Activated gamma-delta T cell treated with anti-CD3 and anti-CD28 coated beads, Interleukin-2, amount 50 U/mL, for 16 hours (primary cell): ENCODE measurements around the gene FKTN.
"Not testable (repeated sequence)": the region's sequence is repeated elsewhere in the genome, so short reads cannot be mapped to it uniquely, and the experiment has no call there.

Experiments used
- DNase-seq: peaks from one replicate; pipeline ENCODE4 v3.0.0-alpha.2; 2020; ENCODE audit warnings: low read depth

FKTN gene

DNA sequence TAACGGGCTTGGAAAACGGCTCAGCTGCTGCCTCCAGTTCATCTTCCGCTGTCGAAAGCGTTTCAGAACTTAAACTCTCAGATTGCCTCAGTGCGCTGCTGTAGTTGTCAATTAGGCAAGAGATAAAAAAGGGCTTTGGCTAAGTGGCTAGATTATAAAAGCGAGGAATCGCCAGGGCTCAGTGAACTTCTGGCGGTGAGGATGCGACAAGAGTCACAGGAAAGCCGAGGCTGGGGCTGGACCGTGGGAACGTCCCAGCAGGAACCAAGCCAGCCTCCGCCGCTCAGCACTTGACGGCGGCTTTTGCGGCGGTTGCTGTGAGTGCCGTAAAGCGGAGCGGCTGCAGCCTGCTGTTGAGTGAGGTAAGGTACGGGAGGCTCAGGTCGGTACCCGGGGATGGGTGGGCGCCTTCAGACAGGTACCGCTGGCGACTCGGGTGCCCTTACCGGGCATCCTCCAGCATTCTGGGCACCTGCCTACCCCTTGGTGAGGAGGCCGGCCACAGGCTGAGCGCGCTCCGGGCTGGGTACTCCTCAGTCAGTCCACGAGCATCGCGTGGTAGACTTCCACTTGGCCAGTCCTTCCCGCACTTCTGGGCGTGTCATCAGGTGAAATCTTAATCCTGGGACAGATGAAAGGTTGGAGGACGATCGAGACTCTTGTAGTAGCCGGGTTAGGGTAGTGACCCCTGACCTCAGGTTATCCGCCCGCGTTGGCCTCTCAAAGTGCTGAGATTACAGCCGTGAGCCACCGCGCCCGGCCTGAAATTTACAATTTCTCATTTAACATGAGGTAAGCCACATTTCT lies at the start of gene FKTN:
FKTN (plus strand) TSS at position 328 of the 807 bp plus-strand sequence. CDS start 16,902 bp downstream, outside the sequence.
- DNase-seq: peak; percentile 61

DNA sequence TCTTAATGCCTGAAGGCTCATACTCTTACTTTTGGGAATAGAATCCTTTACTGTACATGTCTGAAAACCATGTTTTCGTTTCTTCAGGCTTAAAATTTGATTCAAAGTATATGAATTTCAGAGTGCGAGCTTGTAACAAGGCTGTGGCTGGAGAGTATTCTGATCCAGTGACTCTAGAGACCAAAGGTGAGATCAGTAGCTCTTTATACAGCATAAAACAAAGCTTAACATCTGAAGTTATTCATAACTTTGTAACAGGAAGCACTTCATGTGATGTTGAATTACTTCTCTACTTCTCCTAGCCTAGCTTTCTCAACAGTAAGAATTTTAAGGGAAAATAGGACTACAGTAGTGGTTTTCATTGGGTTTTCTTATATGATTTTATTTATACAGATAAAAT lies 49.4 kb upstream of the FKTN start:
- no peak for DNase-seq

DNA sequence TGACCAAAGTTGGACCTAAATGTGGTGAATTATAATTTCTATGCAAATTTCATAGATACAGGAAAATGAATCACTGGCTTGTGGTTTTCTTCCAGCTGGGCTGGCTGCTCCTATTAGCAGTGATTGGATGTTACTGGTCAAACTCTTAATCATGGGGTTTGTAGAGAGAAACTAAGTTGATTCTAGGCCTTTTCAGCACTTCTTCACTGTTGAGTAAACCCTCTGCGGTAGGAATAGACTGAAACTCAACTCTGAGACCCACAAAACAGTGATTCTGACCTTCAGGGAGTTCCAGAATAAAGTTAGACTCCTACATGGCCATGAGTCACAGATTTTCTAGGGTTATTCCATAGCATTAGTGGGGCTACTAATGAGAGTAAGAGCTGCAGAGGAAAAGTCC lies 47.9 kb upstream of the FKTN start:
- DNase-seq: no peak

DNA sequence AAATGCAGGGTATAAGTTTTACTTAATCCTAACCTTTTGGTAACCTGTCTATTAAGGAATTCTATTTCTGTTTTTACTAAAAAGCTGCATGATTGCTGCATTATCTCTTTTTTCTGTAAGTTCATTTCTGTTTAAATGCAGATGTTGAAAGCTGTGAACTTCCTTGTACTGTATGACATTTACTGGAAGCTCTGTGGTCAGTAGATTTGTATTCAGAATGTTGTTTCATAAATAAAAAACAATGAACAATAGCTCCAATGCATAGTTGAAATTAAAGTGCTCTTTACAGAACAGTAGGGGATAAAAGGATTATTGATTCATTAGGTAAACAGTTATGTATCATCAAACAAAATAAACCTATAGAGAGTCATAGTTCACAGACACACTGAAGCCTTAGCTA lies 46.5 kb upstream of the FKTN start:
- DNase-seq: no peak

DNA sequence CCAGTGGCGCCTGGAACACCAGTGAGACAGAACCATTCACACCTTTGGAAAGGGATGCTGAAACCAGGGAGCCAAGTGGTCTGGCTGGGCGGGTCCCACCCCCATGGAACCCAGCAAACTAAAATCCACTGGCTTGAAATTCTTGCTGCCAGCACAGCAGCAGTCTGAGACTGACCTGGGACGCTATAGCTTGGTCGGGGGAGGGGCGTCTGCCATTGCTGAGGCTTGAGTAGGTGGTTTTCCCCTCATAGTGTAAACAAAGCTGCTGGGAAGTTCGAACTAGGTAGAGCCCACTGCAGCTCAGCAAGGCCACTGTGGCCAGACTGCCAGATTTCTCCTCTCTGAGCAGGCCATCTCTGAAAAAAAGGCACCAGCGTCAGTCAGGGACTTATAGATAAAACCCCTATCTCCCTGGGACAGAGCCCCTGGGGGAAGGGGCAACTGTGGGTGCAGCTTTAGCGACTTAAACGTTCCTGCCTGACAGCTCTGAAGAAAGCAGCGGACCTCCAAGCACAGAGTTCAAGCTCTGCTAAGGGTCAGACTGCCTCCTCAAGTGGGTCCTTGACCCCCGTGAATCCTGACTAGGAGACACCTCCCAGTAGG lies 42.0 kb upstream of the FKTN start:
- no peak for DNase-seq

DNA sequence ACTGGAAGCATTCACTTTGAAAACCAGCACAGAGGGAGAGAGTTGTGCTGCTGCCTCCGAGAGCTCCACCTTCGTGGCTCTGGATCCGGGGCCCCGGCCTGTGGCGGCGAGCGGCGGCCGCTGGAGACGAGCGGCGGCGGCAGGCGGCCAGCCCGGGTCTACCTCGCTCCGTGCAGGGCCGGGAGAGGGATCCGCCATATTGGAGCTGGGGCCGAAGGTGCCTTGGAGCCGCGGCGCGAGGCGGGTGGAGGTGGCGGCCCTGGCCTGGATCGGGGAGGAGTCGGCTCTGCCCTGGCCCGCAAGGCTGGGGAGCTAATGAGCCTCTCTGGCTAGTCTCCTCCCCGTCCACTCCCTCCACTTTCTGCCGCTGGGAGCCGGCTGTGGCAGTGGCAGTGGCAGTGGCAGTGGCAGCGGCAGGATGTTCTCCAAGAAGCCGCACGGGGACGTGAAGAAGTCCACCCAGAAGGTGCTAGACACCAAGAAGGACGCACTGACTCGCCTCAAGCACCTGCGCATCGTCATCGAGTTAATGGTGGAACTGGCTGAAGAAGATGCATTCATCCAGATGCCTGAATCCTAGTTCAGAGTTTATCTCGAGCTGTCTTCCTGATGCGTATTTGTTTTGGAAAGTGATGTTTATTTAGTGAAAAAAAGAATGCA lies 38.1 kb upstream of the FKTN start:
- DNase-seq: not testable (repeated sequence)

DNA sequence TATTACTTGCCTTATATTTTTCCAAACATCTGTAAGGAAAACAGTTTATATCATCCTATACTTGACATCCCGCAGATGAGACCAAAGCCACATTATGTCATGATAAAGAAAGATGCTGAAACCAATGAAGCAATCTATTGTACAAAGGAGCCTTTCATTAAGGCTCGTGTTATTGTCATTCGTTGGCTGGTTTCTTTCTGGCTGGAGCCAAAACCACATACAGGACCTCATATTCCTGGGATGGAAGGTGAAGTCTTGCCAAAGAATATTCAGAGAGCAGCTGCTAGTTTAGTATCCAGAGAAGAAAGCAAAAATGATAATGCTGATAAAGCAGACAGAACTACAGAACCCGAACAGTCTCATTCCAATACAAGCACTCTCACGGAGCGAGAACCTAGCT lies 36.9 kb upstream of the FKTN start:
- not testable (repeated sequence) for DNase-seq

DNA sequence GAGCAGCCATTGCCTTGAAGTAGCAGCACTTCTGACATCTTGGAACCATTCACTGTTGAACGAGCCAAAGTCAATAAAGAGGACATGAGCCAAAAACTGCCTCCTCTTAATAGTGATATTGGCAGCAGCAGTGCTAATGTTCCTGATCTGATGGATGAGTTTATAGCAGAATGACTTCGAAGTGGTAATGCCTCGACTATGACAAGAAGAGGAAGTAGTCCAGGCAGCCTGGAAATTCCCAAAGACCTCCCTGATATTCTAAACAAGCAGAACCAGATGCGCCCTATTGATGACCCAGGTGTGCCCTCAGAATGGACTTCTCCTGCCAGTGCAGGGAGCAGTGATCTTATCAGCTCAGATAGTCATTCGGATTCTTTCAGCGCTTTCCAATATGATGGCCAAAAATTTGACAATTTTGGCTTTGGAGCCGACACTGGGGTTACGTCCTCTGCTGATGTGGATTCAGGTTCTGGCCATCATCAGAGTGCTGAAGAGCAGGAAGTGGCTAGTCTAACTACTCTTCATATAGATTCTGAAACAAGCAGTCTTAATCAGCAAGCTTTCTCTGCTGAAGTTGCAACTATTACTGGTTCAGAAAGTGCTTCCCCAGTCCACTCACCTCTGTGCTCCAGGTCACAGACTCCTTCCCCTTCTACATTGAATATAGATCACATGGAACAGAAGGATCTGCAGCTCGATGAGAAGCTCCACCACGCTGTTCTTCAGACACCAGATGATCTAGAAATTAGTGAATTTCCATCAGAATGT lies 35.1 kb upstream of the FKTN start:
- not testable (repeated sequence) for DNase-seq

DNA sequence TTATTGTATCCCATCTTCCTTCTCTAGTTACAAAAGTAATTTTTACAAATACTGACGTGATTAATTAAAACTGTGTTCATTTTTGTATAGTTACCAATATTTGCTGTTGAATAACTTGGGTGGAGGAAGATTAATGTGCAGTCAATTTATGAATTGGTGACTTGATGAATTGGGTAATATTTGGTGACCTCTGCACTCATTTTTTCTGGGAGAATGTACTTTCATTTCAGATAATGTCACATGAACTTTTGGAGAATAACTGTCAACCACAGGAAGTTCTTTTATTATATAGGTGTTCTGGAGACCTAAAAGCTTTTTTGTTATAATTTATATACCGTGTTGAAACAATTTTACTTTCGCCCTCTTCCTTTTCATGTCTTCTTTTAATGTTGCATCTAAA lies 26.4 kb upstream of the FKTN start:
- no peak for DNase-seq

DNA sequence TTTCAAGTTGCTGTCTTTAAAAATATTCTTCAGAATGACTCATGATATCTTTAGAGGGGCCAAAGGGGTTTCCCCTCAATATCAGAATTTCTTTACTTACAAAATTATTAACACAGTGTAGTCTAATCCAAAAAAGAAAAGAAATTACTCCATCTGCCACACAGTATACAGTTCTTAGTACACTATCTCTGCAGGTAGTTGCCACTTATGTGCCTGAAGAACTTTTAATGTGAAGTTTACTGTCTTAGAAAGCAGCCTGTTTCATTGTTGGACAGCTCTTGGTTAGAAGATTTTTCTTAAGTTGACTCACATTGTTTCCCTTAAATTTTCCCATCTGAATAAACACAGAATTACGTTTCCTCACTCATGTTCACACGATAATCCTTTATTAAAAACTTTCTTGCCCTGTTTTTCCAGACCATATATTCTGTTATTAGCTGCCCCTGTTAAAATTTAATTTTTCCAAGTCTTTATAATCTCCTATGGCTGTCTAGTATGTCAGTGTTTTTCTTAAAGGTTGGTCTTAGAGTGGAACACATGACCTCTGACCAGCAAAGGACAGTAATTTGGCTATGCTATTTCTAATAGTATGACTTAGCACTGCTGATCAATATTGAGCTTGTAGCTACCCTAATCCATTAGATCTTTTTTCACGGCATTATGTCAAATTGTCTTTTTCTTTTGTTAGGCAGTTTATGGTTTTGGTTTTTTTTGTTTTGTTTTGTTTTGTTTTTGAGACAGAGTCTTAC lies 21.8 kb upstream of the FKTN start:
- DNase-seq: no peak

DNA sequence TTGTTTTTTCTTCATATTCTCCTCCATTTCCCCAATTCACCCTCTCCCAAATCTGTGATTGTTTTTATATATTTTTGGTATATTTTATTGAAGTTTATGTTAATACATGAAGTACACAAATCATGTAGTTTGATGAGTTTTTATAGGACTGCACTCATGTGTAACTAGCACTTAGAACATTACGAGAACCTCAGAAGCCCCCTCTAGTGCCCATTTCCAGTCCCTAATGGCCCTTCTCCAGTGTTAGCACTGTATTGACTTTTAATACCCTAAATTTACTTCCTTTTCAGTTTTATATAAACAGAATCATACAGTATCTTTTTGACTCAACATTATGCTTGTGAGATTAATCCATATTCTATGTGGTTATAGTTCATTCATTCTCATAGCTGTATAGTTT lies 18.5 kb upstream of the FKTN start:
- no peak for DNase-seq

DNA sequence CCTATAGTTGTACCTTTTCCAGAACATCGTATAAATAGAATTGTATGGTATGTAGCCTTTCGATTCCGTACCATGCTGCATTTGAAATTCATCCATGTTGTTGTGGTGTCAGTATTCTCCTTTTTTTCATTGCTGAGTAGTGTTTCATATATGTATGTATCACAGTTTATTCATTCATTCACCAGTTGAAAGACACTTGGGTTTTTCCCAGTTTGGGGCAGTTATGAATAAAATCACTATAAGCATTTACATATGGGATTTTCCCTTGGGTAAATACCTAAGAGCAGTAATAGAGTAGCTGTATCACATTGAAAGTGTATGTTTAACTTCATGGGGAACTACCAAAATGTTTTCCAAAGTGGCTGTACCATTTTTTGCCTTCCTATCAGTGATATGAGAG lies 16.1 kb upstream of the FKTN start:
- no peak for DNase-seq

DNA sequence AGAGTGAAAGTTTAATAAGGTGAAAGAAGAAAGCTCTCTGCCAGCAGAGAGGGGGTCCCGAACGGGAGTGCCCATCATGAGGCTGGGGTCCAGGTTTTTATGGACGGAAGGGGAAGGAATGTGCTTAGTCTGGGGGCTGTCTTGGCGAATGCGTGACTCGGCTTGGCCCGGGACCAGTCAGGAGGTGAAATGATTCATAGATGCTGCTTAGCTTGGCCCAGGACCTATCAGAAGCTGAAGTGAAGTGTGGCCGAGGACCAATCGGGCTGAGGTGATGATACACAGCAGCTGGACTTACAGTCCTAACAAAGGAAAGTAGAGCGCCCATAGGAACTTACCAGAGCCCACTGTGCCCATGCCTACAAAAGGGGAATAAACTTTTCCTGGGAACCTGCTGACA lies 3.9 kb upstream of the FKTN start:
- no peak for DNase-seq

DNA sequence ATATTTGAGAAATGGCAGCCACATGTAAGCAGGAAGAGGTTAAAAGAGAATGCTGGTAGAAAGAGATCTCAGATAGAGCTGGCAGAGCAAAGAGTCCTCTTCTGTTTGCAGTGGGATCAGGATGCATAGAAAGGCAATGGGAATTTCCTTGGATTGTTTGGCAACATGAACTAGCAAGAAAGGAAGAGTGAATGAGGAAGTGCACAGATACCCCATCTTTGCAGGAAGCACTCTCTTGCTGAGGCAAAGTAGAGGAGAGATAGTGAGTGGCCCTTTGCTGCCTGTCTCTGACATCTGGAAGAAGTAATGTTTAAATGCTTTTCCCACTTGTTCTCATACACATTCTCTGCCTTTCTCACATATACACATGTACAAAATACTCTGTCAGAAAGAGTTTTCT lies 14.5 kb downstream of the FKTN start:
- DNase-seq: no peak

DNA sequence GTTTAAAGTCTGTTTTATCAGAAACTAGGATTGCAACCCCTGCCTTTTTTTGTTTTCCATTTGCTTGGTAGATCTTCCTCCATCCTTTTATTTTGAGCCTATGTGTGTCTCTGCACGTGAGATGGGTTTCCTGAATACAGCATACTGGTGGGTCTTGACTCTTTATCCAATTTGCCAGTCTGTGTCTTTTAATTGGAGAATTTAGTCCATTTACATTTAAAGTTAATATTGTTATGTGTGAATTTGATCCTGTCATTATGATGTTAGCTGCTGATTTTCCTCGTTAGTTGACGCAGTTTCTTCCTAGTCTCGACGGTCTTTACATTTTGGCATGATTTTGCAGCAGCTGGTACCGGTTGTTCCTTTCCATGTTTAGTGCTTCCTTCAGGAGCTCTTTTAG lies 22.0 kb downstream of the FKTN start:
- not testable (repeated sequence) for DNase-seq

DNA sequence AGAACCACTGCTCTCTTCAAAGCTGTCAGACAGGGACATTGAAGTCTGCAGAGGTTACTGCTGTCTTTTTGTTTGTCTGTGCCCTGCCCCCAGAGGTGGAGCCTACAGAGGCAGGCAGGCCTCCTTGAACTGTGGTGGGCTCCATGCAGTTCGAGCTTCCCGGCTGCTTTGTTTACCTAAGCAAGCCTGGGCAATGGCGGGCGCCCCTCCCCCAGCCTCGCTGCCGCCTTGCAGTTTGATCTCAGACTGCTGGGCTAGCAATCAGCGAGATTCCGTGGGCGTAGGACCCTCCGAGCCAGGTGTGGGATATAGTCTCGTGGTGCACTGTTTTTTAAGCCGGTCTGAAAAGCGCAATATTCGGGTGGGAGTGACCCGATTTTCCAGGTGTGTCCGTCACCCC lies 23.6 kb downstream of the FKTN start:
- not testable (repeated sequence) for DNase-seq

DNA sequence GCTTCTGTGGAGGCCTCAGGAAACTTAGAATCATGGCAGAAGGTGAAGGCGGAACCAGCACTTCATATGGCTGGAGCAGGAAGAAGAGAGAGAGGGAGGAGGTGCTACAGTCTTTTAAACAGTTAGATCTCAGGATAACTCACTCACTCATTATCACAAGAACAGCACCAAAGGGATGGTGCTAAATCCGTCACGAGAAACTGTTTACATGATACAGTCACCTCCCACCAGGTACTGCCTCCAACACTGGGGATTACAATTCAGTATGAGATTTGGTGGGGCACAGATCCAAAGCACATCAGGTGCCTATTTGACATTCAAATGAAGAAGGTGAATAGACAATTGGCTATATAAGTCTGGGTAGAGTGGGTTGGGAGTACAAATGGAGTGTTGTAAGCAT lies 35.2 kb downstream of the FKTN start:
- no peak for DNase-seq

DNA sequence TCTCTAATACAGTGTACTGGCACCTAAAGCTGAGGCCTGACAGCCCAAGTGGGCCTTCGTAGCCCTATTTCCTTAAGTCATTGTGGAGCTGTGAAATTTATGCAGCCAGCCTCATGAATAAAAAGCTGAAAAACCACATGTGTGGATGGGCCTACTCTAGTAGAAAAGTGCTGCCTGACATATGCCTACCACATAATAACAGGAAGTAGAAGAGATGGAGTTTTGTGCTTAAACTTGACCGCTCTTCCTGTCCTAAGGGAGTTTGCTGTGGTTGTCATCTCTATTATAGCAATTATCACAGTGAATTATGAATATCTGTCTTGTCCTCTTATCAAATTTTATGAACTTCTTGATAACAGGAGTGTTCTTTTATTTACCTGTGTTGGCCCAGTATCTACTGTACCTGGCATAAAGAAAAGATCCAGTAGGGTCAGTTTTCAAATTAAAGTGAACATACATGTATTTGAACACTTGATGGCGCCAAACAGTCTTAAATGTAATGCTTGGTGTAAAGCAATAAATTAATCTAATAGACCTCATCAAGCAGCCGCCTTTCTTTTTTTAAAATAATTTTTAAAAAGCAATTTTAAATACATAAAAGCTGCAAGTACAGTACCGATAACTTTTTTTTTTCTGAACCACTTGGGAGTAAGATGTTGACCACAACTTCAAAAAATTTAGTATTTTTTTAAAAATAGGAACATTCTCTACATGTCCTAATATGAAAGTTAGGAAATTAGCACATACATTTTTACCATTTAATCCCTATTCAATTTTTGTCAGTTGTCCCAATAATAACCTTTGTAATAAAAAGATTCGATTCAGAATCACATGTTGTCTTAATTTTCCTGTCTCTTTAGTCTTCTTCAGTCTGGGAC lies 51.0 kb downstream of the FKTN start:
- no peak for DNase-seq

DNA sequence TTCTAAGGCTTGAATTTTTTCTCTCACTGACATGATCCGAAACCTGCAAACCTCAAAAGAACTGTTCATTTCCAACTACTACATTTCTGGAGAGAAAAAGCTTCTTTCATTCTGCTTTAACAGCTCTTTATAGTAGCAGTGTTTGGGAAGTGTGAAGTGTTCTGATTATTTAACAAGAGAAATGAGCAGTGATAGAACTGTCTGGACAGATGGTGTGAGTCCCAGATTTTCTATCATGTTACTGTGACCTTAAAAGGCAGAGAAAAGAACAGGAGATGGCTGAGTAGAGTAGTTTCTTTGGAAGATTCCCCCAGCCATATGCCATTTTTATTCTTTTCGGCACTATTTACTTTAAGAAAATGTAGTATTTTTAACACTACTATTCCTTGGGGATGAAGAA lies 63.1 kb downstream of the FKTN start:
- DNase-seq: no peak

DNA sequence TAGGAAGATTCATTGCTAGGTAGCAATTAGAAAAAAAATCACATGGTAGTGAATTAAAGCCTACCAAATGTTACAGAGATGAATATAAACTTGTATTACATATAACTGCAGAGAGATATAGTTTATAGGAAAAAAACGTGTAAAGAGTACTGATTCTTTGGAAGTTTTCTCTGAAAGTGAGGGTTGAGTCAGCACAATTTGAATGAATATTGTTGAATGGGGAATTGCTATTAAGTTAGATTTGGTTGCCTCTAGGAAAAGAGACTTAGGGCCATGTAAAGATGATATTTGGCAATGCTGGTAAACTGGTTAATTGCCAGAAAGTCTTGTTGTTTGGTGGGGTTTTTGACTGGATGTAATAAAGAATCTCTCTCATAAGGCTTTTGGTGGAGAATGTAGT lies 67.2 kb downstream of the FKTN start:
- no peak for DNase-seq

DNA sequence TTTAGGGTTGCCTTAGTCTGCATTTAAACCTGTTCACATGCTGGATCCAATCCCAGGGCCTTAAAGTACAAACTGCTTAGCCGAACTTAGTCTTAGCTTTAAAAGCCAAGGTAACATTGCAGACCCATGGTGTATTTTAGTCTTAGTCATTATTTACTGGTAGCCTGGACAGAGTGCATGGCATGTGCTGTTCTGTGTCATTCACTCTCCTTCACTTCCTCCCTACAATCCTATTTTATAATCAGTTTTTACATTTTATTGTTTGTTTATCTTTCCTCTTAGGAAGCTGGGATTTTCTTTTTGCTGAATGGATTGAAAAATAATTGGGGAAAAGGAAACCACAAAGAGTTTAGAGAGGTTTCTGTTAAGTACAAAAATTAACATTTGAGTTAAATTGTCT lies 74.9 kb downstream of the FKTN start:
- no peak for DNase-seq
